PFSK-1 (cell line): ENCODE results near the gene SBSN.

Experiments used
- FOXP2 ChIP-seq: optimal IDR thresholded peaks from 2 replicates; pipeline ENCODE3; 2011; ENCODE audit warnings: borderline replicate concordance, control low read depth, inconsistent platforms; ENCODE audit not compliant: insufficient read depth; ENCODE audit errors: extremely low read length, extremely low read depth
- POLR2AphosphoS5 ChIP-seq: IDR thresholded peaks from 2 replicates; pipeline ENCODE4 v1.6.1; 2012; ENCODE audit warnings: low read depth, mild to moderate bottlenecking, control low read depth, low read length, moderate library complexity
- REST ChIP-seq, 2 experiments: IDR thresholded peaks; 2 replicates each; pipeline versions ENCODE4 v1.6.1 to v1.8.0; 2011 to 2012; ENCODE audit warnings: low read depth in 2 of 2, low read length in 2 of 2, control low read depth in 1 of 2, inconsistent platforms in 1 of 2, mild to moderate bottlenecking in 1 of 2, moderate library complexity in 1 of 2; ENCODE audit not compliant: insufficient read depth in 1 of 2

- TF ChIP-seq POLR2AphosphoS5, result no peak
- no peak for TF ChIP-seq FOXP2
- TF ChIP-seq REST (IDR thresholded peaks at IDR 0.05; ENCODE audit: insufficient read depth in 1 of 2, low read depth in 2 of 2, low read length in 2 of 2), result no peak
Observed at GRCh38 chr19:35542209-35542608, 14.1 kb upstream of the SBSN start.
